Activated CD4-positive, alpha-beta T cell treated with anti-CD3 and anti-CD28 coated beads, Interleukin-2, amount 50 U/mL, for 48 hours (primary cell): Measurements from ENCODE around the gene S100A12.

Source experiments
- DNase-seq, 2 experiments: peaks; one replicate each; pipeline ENCODE4 v3.0.0-alpha.2; 2020

The S100A12 gene

DNA sequence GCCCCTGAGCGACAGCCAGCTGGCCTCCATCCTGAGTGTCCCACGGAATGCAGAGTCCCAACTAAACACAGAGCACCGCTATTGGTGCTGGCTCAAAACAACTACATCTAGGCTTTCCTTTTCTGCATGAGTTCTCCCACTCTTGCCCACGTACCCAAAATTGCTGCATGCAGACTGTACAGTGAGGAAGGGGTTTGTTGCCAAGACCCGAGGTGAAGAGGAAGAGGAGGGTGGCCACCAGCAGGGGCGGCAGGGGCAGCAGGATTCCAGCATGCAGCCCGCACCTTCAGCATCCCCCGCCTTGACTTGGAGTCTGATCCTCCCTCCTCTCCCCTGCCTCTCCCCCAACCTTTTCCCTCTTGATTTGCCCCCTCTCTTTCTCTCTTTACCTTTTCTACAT lies 9.7 kb downstream of the S100A12 start:
- DNase-seq: no peak

DNA sequence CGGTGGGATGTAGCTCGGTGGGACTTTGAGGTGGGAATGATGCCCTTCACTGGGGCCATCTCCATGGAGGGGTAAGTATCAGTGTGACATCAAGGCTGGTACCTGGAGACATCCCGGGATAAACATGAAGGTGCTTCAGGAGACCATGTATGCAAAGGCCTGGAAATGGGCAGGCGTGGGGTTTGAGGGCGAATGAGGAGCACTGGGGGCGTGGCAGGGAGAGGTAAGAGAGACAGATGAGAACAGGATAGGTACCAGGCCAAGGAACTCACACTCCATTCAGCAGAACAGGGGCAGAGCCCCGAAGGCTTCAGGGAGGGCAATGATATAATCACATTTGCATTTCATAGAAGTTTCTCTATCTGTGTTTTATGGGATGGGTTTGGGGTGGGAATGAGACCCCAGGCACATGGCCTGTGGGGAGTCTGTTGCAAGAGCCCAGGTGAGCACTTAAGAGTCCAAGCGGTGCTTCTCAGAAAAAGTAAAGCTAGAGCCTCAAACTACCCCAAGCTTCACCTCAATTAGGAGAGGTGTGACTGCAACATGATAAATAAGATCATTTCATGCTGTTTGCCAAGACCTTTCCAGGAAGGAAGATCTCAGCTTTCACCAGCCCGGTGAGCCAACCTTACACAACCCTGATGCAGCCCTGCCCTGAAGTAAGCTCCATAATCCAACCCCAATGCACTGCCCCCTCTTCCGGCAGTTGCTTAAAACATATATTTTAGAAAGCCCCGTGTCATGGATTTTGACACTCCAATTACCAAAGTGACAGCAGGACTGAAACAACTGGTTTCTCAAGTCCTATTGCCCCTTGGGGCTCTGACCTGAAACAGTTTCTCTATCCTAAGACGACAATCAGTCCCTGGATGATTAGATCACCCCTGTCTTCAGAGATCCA lies 10.4 kb downstream of the S100A12 start:
- no peak for DNase-seq

DNA sequence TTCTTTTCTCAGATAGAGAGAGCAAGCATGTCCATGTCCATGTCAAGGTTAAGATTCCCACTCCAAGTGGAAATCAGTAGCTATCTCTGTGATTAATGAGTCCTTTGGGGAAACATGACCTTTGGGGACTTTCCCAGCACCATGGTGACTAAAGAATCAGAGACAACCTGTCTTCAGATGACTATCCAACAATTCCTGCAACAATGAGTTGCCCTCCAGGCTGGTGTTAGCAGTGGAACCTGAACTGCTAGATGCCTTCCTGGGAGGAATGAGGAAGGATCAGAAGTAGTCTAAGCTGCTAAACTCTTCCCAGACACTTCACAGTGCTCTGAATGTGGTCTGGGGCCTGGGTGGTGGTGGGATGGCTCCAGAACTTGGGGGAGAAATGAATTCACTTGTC lies 11.3 kb downstream of the S100A12 start:
- no peak for DNase-seq

DNA sequence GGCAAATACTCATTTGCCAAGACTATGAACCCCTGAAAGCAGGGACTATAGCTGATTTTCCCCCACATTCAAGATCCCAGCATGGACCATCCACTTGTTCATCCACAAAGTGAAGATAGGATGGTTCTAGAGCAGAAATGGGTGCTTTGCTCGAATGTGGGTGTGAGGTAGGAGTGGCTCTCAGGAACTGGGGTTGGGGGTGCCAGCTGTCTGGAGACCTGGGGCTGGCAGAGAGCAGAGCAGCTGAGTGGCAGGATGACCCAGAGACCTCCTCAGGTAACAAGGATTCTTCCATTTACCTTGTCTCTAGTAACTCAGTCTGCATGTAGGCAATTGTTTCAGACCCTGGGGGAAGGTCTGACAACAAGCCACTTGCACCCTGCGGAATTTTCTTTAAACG lies 11.8 kb downstream of the S100A12 start:
- DNase-seq: no peak

GRCh38 chr1:153362187-153362775 lies 13.1 kb downstream of the S100A12 start:
- DNase-seq: no peak

DNA sequence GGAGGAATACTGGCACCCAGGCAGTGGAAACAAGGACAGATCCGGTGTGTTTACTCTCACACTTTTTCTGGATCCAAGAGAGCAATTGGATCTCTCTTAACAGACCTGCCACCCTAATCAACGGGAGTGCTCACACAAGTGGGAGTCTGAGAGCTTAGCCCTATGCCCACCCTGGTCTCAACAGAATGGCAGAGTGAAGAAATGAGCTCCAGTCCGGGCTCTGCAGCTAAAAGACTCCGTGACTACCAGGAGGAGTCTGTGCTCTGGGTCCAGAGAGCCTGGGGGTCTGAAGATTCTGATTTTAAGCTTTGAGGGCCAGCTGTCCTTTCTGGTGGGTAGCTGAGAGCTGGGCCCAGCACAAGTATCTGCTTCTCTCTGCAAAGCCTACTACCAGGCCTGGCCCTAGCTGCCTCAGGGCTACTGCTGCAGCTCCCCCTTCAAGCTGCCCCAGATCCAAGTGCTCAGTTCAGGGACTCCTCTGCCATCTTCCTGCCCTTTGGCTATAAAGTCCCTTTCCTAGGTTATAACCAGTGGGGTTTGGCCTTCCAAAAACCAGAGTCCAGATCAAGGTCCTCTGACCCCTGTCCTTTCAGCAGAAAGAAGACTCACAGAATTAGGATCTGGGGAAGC lies 13.8 kb downstream of the S100A12 start:
- no peak for DNase-seq

- no peak for DNase-seq
Measured at GRCh38 chr1:153360592-153361479, 14.6 kb downstream of the S100A12 start.

- DNase-seq: no peak
Measured at GRCh38 chr1:153360190-153360589, 15.2 kb downstream of the S100A12 start.

DNA sequence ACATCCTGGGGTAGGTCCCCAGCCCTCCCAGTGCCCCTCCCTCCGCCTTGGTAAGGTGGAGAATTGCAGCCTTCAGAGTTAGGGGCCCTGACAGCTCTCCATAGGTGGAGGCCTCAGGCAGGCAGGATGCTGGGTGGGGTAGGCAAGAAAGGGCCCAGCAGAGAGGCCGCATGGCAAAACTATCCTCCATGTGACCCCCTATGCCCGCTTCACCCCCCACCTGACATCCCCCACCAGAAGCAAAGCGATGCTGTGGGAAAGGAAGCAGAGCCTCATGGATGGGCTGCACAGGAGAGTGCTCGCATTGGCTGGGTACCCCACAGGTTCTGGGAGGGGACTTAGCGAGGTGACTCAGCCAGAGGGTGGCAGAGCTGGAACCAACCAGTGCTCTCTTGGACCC lies 16.2 kb downstream of the S100A12 start:
- DNase-seq: no peak

- no peak for DNase-seq
Measured at GRCh38 chr1:153358691-153358975, 16.8 kb downstream of the S100A12 start.

- DNase-seq: no peak
Measured at GRCh38 chr1:153357853-153358690, 17.3 kb downstream of the S100A12 start, which contains the start of gene S100A9. Gene S100A9, plus strand, starts transcription at chr1:153357854. Its CDS starts 430 bp downstream, at chr1:153358284.

DNA sequence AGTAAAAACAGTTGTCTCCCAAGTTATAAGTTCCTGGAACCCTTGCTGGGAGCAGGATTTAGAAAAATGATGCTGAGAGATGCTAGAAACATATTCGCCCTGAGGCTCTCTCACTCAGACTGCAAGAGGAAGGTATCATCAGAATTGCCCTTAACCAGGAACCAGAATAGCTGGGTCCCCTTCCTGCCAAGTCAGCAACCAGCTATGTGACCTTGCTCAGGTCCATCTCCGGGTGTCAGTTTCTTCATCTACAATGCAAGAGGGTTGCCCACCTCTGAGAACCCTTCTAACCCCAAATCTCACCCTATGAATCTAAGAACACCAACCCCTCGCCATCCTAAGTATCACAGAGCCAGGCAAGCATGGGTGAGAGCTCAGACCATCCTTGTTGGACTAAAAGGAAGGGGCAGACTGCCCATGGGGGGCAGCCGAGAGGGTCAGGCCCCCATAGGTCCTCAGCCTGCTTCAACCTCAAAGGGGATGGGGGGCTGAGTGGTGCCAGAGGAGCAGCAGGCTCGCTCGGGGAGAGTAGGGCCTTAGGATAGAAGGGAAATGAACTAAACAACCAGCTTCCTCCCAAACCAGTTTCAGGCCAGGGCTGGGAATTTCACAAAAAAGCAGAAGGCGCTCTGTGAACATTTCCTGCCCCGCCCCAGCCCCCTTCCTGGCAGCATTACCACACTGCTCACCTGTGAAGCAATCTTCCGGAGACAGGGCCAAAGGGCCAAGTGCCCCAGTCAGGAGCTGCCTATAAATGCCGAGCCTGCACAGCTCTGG lies 18.2 kb downstream of the S100A12 start:
- no peak for DNase-seq

DNA sequence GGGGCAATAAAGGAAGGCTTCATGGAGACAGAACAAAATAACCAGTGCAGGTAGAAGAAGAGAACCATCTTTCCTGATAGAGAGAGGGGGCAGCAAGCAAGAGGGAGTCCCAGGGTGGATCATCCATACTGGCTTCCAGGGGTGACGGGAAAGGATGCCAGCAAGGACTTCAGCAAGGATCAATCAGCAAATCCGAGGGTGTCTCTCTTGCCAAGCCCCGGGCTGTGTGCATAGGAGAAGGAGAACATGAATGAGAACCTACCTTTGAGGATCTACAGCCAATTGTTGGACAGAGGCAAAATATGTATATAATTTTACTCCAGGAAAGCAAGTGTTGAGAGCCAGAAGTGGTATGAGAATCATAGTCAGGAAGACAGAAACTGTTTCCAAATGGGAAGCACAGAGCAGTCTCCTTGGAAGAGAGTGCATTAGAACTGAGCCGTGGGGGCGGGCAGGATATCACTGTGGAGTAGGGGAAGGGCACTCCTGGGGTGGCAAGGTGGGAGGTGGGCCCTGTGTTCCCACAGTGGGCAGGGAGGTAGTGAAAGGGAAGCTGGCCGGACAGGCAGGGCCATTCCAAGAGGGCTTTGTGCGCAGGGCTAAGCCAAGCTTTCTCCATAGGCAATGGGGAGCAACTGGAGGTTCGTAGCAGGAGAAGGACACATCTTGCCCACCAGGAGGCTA lies 18.9 kb downstream of the S100A12 start:
- DNase-seq: no peak

GRCh38 chr1:153355445-153356071 lies 19.9 kb downstream of the S100A12 start:
- peak; percentile 39 to 55 for DNase-seq

DNA sequence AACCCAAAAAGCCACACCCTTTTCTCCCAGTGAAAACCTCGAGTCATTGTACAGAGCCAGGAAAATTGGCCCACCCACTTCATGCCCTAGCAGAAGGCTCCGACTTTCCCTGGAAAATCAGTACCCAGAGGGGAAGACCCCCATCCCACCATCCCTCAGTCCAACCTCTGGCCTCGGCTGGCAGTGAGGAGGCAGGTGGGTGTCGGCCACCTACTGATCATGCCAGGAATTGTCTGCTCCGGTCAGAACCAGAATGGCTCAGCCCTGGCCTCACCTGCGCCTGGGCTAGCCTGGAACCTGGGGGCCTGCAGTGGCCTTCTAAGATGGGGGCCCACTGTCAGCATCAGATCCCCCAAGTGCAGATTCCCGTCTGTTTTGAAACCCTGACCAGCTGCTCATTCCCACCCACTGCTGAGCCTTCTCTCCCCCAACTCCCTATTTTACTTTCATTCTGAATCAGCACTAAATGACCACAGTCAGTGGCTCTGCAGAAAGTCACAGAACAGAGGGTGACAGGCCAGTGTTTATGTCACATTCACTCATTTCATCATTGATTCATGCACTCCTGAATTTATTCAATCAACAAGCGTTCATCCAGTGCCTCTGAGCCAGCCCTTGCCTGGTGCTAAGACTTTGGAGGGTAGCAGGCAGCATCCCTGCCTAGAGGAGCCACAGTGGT lies 20.8 kb downstream of the S100A12 start:
- no peak for DNase-seq

GRCh38 chr1:153353226-153353947 lies 22.0 kb downstream of the S100A12 start:
- no peak for DNase-seq

DNA sequence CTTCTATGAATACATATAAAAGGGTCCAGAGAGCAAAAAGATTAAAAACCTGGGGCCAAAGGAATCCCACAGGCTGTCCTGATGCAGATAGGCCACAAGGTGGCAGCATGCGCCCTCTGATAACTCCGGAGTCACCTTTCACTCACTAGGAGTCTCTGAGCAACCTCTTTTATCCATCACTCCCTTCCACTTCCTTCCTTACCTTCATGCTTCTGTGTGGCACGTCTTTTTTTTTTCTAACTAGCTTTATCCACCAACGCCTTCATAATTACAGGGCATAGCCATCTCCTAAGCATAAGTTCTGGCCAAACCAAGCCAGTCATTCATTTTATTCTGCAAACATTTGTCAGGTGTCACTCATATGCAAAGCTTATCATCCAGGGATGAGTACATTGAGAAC lies 22.9 kb downstream of the S100A12 start:
- peak; percentile 62 to 68 for DNase-seq

- DNase-seq: no peak
Measured at GRCh38 chr1:153350321-153350957, 25.0 kb downstream of the S100A12 start.
